Colonic mucosa (tissue), 4 donors: ENCODE data around the gene PLXNA2. TPM values are rescaled to one million over a fixed set of nuclear protein-coding genes. Genes with fewer than 3 reads are reported as not detected.

ENCODE experiments used
- DNase-seq: peaks from one replicate; pipeline ENCODE4 v3.0.0-alpha.2; 2020
- H3K27ac ChIP-seq: fragments of 200-600 bp; one replicate; pipeline ENCODE4 v1.8.0; 2021
- H3K27me3 ChIP-seq: fragments of 200-600 bp; one replicate; pipeline ENCODE4 v1.8.0; 2021
- H3K36me3 ChIP-seq: fragments of 200-600 bp; one replicate; pipeline ENCODE4 v1.8.0; 2021
- H3K4me1 ChIP-seq: fragments of 200-600 bp; one replicate; pipeline ENCODE4 v1.8.0; 2021; ENCODE audit warnings: mild to moderate bottlenecking
- H3K4me3 ChIP-seq: fragments of 200-600 bp; one replicate; pipeline ENCODE4 v1.8.0; 2021
- H3K9ac ChIP-seq, 2 donors: one replicate each; pipeline ENCODE4 v1.7.0; 2013; ENCODE audit warnings: control low read depth in 2 of 2, low read depth in 2 of 2, low read length in 2 of 2
- H3K9me3 ChIP-seq: fragments of 200-600 bp; one replicate; pipeline ENCODE4 v1.8.0; 2021
- intact Hi-C: fragments of 100-400 bp; cut with DNase I; formaldehyde crosslinking; loops from one replicate; pipeline ENCODE4 v1.14.1; 2022
- total RNA-seq, 2 donors: library from RNA; stranded (reverse); fragmentation: NEBNext Ultra II Directional in 1 of 2; extraction: Animal tissue kit (Norgen Biotek cat#: 25700) in 1 of 2; gene quantifications; one replicate each; pipeline ENCODE4 v1.2.1, GENCODE V29; 2021
- TF ChIP-seq, protein P1 (sequence below): fragments of 200-600 bp; IDR thresholded peaks from one replicate; pipeline ENCODE4 v1.8.0; 2022; ENCODE audit warnings: antibody characterized with exemption, mild to moderate bottlenecking
- donor health status: healthy.
- donor health status: DM: no; HTN: no; CAD: no.
- donor health status: DM: no; HTN: no; CAD: no.

The PLXNA2 gene
- total RNA-seq, 2 donors from 2014 or later: 46.1 to 81.6 TPM

DNA sequence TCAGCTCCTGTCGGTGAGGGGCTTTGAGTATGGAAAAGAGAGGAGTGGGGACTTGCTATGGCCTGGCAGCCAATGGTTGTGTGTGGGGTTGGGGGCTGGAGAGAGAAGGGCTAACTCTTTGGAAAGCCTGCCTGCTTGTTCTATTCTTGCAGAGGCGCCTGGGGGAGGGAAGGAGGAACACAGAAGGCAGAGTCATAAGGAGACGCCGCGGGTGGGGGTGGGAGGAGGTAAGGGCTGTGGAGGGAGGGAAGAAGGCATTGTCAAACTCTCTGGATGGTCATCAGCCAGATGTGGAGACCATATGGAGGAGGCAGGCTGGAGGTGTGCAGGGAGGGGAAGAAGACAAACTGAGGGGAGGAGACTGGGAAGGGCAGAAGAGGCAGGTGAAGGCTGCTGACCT, 70.0 kb downstream of the PLXNA2 start:
- TF ChIP-seq, protein P1, sequence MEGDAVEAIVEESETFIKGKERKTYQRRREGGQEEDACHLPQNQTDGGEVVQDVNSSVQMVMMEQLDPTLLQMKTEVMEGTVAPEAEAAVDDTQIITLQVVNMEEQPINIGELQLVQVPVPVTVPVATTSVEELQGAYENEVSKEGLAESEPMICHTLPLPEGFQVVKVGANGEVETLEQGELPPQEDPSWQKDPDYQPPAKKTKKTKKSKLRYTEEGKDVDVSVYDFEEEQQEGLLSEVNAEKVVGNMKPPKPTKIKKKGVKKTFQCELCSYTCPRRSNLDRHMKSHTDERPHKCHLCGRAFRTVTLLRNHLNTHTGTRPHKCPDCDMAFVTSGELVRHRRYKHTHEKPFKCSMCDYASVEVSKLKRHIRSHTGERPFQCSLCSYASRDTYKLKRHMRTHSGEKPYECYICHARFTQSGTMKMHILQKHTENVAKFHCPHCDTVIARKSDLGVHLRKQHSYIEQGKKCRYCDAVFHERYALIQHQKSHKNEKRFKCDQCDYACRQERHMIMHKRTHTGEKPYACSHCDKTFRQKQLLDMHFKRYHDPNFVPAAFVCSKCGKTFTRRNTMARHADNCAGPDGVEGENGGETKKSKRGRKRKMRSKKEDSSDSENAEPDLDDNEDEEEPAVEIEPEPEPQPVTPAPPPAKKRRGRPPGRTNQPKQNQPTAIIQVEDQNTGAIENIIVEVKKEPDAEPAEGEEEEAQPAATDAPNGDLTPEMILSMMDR: no peak
- H3K9me3 ChIP-seq: no peaks in the 10 kb centered on the region
- H3K27ac ChIP-seq: no peak overlapping the region
- no peak overlapping the region for H3K4me3 ChIP-seq
- H3K4me1 ChIP-seq: peaks cover 14% of the 10 kb centered on the region
- intact Hi-C loops: no loop called here
- DNase-seq: no peak
- H3K36me3 ChIP-seq: no peaks in the 10 kb centered on the region
- H3K27me3 ChIP-seq: no peaks in the 10 kb centered on the region
- H3K9ac ChIP-seq: no peak overlapping the region

DNA sequence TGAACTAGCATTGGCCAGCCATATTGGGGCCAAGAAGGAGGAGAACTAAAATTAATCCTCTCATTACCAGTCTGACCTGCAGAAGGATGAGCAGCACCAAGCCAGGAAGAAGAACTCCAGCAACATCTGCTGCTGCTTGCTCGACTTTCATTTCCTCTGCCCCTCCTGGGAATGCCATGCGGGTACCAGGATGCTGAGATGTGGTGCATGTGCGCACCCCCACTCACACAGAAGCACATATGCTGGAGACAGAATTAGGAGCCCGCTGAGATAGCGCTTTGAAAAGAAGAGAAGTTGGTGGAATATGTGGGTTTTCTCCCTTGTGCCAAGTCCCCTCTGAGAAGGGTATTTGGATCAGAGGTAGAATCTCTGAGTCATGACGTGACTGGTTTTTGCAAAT, 70.4 kb downstream of the PLXNA2 start:
- Histone ChIP-seq H3K4me1 (peaks cover 9% of the 10 kb centered on the region), H3K36me3 (no peaks in the 10 kb centered on the region)
- intact Hi-C loops: no loop called here

DNA sequence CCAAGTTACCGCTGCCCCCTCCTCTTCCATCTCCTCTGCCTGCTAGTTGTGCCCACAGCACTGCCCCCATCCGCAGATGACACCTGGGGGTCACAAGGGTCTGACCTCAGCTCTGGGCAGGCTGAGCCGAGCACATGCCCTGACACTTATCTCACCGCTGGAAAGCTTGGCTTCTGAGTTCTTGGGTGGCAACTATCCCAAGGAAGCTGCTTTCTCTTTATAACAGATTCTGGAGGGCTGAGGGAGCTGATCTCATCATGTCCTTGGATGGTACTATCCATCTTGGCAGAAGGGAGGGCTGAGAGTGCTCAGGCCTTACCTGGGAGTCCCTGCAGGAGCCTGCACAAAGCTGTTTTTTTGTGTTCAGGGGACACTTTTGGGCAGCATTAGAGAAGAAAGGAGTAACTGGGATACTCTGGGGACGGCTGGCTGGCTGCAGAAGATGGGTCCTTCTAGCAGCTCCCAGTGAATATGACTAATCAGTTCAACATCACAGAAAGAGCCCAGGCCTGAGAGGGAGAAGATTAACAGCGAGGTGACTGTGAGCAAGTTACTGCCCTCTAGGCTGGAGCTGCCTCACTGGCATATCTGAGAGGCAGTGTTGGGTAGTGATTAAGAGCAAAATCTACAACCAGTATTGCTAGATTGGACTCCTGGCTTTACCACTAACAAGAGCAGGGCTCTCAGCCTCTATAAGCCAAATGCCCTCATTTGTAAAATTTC, 71.6 kb downstream of the PLXNA2 start:
- DNase-seq: no peak
- Histone ChIP-seq H3K4me3 (no peak overlapping the region), H3K9ac (no peak overlapping the region), H3K9me3 (no peaks in the 10 kb centered on the region), H3K4me1 (no peaks in the 10 kb centered on the region), H3K36me3 (no peaks in the 10 kb centered on the region), H3K27ac (no peak overlapping the region), H3K27me3 (no peaks in the 10 kb centered on the region)
- TF ChIP-seq, protein P1: no peak
- intact Hi-C loops: no loop called here

More for the DNA sequence above, 70.4 kb downstream of the PLXNA2 start:
- no peaks in the 10 kb centered on the region for H3K27me3 ChIP-seq
- no peak overlapping the region for H3K4me3 ChIP-seq
- TF ChIP-seq, protein P1: no peak
- no peak overlapping the region for H3K27ac ChIP-seq
- no peak overlapping the region for H3K9ac ChIP-seq
- no peak for DNase-seq
- no peaks in the 10 kb centered on the region for H3K9me3 ChIP-seq

DNA sequence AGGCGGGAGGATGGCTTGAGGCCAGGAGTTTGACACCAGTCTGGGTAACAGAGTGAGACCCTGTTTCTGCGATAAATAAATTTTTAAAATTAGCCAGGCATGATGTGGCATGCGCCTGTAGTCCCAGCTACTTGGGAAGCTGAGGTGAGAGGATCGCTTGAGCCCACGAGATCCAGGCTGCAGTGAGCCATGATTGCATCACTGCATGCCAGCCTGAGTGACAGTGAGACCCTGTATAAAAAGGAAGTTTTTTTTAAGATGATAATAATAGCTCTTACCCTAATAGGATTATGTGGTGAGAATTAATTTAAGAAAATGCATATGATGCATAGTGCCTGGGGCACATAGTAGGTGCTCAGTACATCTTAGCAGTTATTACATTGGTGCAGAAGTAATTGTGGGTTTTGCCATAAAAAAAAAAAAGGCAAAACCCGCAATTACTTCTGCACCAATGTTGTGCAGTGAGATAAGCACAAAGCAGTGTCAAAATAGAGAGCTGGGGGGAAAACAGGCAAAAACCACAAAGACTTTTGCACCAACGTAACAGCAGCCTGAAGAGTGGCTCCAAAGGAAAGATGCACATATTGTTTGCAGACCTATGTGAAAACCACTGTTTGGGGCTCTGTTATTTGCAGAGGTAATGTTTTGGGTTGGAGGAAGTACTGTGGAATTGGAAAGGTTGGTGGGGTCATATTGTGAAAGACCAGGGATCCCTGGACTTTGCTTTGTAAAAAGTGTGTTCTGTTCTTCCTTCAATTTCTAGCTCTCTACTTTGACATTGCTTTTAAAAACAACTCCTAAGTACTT, 72.4 kb downstream of the PLXNA2 start:
- Histone ChIP-seq H3K4me3 (no peak overlapping the region), H3K4me1 (no peaks in the 10 kb centered on the region), H3K9me3 (no peaks in the 10 kb centered on the region), H3K27me3 (no peaks in the 10 kb centered on the region), H3K9ac (no peak overlapping the region), H3K36me3 (no peaks in the 10 kb centered on the region), H3K27ac (no peak overlapping the region)
- TF ChIP-seq, protein P1: no peak
- intact Hi-C loops: no loop called here
- no peak for DNase-seq

DNA sequence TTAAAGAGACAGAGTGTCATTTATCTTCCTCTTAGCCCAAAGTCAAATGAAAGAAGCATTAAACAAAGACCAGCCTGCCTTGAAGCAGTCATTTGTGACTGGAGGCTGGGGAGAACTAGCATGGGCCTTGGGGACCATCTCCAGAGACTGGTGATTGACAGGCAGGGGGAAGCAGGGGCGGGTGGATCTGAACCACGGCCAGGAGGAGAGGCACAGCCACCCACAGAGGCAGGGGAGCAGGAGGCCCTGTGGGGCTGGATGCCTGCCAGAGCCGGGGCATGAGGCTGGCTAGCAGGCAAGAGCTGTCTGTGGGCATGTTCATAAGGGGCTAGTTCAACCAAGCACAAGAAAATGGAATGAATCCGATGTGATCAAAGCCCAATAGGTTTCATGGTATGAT, 73.9 kb downstream of the PLXNA2 start:
- no peak for DNase-seq
- Histone ChIP-seq H3K27me3 (no peaks in the 10 kb centered on the region), H3K9me3 (no peaks in the 10 kb centered on the region), H3K9ac (no peak overlapping the region), H3K4me1 (no peaks in the 10 kb centered on the region), H3K36me3 (no peaks in the 10 kb centered on the region), H3K27ac (no peak overlapping the region), H3K4me3 (no peak overlapping the region)
- intact Hi-C loops: no loop called here
- TF ChIP-seq, protein P1: no peak
